ENCODE data around the gene TRAPPC3L. TPM values are rescaled to one million over a fixed set of nuclear protein-coding genes. Genes with fewer than 3 reads are reported as not detected.

TRAPPC3L gene
- total and polyA plus RNA-seq, 9 of the 15 experiments (the other 6 are each of a cell fraction or from before 2014, with no cell fraction given), result not detected

DNA sequence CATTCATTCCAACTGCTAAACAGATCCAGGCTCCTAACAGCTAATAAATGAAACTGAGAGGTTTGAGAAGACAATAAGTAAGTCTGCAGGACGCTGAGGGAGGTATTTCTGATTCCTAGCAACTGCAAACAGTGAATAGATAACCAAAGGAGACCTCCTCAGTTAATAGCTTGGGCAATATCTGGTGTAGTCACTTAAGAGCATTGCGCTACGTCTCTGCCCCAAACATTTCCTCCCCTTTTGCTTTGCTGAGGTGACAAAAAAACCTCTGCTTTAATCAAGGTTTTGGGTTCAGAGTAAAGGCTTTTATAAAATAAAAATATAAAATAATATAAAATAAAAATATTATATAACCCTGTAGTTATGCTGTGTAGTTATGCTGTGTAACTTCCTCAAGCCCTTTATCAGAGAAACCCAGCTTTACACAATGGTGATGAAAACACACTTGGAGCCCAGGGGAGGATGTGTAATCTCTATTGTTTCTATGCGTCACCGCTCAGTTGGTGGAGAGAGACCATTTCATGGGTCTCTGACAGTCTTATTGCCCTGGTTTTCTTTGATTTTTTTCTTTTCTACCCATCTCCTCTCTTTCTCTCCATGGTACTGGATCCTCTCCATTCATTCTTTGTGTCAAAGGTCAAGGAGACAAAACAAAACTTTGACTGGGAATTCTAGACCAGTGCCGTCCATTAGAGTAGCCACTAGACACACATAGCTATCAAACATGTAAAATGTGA is 53.0 kb downstream of the TRAPPC3L start (continued):
- TF ChIP-seq SMARCE1 (IDR thresholded peaks at IDR 0.05) (peak; percentile 94), BRD4 (IDR thresholded peaks at IDR 0.05) (no peak), ZNF224 (CRISPR knock-in tag; IDR thresholded peaks at IDR 0.05) (no peak), ATF7 (IDR thresholded peaks at IDR 0.05) (peak; percentile 46; the same call in 1 of the 2 replicates), KLF16 (IDR thresholded peaks at IDR 0.05) (peak; percentile 49; the same call in 1 of the 2 replicates), ZNF217 (CRISPR knock-in tag; IDR thresholded peaks at IDR 0.05) (no peak), LEF1 (IDR thresholded peaks at IDR 0.05) (peak; percentile 27), HNRNPUL1 (IDR thresholded peaks at IDR 0.05; ENCODE audit: low read length) (no peak), CEBPG (CRISPR knock-in tag; IDR thresholded peaks at IDR 0.05) (peak; percentile 73), CEBPG (tag; conservative IDR thresholded peaks at IDR 0.05 in 1 of 2, IDR thresholded peaks at IDR 0.05 in 1 of 2) (peak in 1 of 2 experiments; percentile 79; a peak in 3 of 4 replicates), TOE1 (IDR thresholded peaks at IDR 0.05; ENCODE audit: borderline replicate concordance) (no peak), TOE1 (CRISPR knock-in tag; IDR thresholded peaks at IDR 0.05; ENCODE audit: borderline replicate concordance, low read depth) (no peak), EP400 (IDR thresholded peaks at IDR 0.05) (peak; percentile 27; the same call in 1 of the 2 replicates), RFX1 (IDR thresholded peaks at IDR 0.05) (peak; percentile 52), TAL1 (IDR thresholded peaks at IDR 0.05) (peak; percentile 78), NR3C1 (CRISPR knock-in tag; IDR thresholded peaks at IDR 0.05) (no peak), PML (IDR thresholded peaks at IDR 0.05; ENCODE audit: low read length) (peak; percentile 48; the same call in 1 of the 2 replicates), EHMT2 (IDR thresholded peaks at IDR 0.05) (peak; percentile 87), DDX20 (tag; IDR thresholded peaks at IDR 0.05; ENCODE audit: low read depth) (no peak), SMAD1 (IDR thresholded peaks at IDR 0.05; ENCODE audit: low read depth, low read length, partially characterized antibody) (peak; percentile 51), HLTF (IDR thresholded peaks at IDR 0.05) (no peak), FOXK2 (conservative IDR thresholded peaks at IDR 0.05 in 1 of 2, IDR thresholded peaks at IDR 0.05 in 1 of 2; ENCODE audit: low read depth in 2 of 2) (peak; percentile 39 to 44; a peak in 2 of 4 replicates), EP300 (IDR thresholded peaks at IDR 0.05; ENCODE audit: low read length) (peak; percentile 82), ZNF584 (CRISPR knock-in tag; IDR thresholded peaks at IDR 0.05; ENCODE audit: low read depth) (0 out of 2 replicates have a peak, but pooled peaks have one; percentile 53), CREM (IDR thresholded peaks at IDR 0.05; ENCODE audit: low read depth) (peak; percentile 82), SOX6 (IDR thresholded peaks at IDR 0.05) (peak; percentile 97), KDM1A (IDR thresholded peaks at IDR 0.05) (peak; percentile 90 to 91)
- TF ChIP-seq, protein P1, sequence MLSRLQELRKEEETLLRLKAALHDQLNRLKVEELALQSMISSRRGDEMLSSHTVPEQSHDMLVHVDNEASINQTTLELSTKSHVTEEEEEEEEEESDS (CRISPR knock-in tag; IDR thresholded peaks at IDR 0.05), result no peak
- TF ChIP-seq, protein P2, sequence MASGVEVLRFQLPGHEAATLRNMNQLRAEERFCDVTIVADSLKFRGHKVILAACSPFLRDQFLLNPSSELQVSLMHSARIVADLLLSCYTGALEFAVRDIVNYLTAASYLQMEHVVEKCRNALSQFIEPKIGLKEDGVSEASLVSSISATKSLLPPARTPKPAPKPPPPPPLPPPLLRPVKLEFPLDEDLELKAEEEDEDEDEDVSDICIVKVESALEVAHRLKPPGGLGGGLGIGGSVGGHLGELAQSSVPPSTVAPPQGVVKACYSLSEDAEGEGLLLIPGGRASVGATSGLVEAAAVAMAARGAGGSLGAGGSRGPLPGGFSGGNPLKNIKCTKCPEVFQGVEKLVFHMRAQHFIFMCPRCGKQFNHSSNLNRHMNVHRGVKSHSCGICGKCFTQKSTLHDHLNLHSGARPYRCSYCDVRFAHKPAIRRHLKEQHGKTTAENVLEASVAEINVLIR (CRISPR knock-in tag; IDR thresholded peaks at IDR 0.05), result no peak
- TF ChIP-seq, protein P3, sequence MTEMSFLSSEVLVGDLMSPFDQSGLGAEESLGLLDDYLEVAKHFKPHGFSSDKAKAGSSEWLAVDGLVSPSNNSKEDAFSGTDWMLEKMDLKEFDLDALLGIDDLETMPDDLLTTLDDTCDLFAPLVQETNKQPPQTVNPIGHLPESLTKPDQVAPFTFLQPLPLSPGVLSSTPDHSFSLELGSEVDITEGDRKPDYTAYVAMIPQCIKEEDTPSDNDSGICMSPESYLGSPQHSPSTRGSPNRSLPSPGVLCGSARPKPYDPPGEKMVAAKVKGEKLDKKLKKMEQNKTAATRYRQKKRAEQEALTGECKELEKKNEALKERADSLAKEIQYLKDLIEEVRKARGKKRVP (CRISPR knock-in tag; IDR thresholded peaks at IDR 0.05), result no peak
- TF ChIP-seq, protein P4, sequence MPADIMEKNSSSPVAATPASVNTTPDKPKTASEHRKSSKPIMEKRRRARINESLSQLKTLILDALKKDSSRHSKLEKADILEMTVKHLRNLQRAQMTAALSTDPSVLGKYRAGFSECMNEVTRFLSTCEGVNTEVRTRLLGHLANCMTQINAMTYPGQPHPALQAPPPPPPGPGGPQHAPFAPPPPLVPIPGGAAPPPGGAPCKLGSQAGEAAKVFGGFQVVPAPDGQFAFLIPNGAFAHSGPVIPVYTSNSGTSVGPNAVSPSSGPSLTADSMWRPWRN (IDR thresholded peaks at IDR 0.05; ENCODE audit: low read depth), result no peak
